ENCODE data around the gene HEPN1. TPM values are rescaled to one million over a fixed set of nuclear protein-coding genes. Genes with fewer than 3 reads are reported as not detected.

The HEPN1 gene
- total RNA-seq, 1 experiment from 2014 or later, result not detected

DNA sequence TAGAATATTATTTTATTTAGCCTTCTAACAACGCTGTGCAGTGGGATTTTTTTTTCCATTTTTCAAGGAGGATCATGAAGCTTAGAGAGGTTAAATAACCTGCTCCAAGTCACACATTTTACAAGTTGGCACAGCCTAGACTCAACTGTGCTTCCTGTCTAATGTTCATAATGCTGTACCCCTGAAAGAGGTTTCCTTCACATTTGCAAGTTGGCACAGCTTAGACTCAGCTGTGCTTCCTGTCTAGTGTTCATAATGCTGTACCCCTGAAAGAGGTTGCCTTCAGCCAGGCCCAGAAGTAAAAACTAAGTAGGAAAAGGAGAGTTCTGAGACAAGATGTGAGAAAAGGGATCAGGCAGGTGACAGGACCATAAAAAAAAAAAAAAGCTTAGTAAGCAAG is 24.7 kb downstream of the HEPN1 start:
- Histone ChIP-seq H3K36me3 (ENCODE audit: insufficient read depth, low read length, poor library complexity, severe bottlenecking) (no peaks in the 10 kb centered on the region), H3K27me3 (replicated peaks; ENCODE audit: insufficient read depth, low read depth, low read length, poor library complexity) (no peaks in the 10 kb centered on the region), H3K4me3 (ENCODE audit: low read depth, low read length, poor library complexity, severe bottlenecking) (no peak overlapping the region), H3K4me1 (ENCODE audit: insufficient read depth, low read length, poor library complexity, severe bottlenecking) (no peaks in the 10 kb centered on the region), H3K9me3 (ENCODE audit: low read depth, low read length, poor library complexity, severe bottlenecking) (no peaks in the 10 kb centered on the region), H3K27ac (ENCODE audit: low read depth, low read length, poor library complexity, severe bottlenecking) (no peak overlapping the region)
- POLR2A ChIA-PET (ENCODE audit: low non-redundant PET), result no interaction called here
- TF ChIP-seq, protein P1, sequence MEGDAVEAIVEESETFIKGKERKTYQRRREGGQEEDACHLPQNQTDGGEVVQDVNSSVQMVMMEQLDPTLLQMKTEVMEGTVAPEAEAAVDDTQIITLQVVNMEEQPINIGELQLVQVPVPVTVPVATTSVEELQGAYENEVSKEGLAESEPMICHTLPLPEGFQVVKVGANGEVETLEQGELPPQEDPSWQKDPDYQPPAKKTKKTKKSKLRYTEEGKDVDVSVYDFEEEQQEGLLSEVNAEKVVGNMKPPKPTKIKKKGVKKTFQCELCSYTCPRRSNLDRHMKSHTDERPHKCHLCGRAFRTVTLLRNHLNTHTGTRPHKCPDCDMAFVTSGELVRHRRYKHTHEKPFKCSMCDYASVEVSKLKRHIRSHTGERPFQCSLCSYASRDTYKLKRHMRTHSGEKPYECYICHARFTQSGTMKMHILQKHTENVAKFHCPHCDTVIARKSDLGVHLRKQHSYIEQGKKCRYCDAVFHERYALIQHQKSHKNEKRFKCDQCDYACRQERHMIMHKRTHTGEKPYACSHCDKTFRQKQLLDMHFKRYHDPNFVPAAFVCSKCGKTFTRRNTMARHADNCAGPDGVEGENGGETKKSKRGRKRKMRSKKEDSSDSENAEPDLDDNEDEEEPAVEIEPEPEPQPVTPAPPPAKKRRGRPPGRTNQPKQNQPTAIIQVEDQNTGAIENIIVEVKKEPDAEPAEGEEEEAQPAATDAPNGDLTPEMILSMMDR (conservative IDR thresholded peaks at IDR 0.05; ENCODE audit: low read depth, low read length), result no peak
- TF ChIP-seq EZH2 (IDR thresholded peaks at IDR 0.05; ENCODE audit: borderline replicate concordance, low read depth, low read length, poor library complexity, severe bottlenecking), result no peak
- CTCF ChIA-PET, result interaction anchor here (0.6 kb wide), 1 partner anchor 454 kb away, joined by 4 read pairs; no protein-coding TSS in a partner anchor
- BruUV-seq (replicated peaks), result no TSS peak
- no peak for DNase-seq (ENCODE audit: low spot score)
- intact Hi-C loops (cut with micrococcal nuclease; ENCODE audit: unreplicated experiment), result no loop called here

DNA sequence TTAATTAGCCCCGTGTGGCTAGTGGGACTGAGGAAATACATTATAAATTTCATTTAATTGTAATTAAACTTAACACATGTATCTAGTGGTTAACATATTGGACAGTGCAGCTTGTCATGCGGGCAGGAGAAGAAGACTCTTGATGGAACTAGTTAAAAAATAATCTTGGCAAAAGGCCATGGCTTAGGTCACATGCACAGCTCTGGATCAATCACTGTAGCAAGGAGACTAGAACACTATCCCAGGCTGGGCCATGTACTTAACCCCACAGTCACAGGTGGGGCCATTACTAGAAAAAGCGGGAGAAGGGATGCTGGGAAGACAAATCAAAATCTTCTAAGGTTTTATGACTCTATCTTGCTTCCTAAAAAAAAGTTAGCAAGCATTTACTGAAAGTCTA is 25.5 kb downstream of the HEPN1 start:
- DNase-seq (ENCODE audit: low spot score), result no peak

DNA sequence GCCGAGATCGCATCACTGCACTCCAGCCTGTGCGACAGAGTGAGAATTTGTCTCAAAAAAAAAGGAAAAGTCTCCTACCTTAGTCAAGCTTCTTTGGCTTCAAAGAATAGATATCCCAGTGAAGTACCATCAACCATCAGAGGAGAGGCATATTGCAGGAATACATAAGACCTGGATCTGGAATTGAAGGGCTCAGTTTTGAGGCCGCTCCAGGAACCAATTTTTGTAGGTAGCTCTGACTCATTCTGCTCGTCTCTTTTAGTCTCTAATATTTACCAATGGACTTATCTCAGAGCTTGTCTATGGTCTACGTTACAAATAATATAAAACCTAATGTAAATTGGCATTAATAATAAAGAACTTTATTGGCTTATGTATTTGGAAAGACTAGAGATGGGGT is 26.8 kb downstream of the HEPN1 start:
- POLR2A ChIA-PET (ENCODE audit: low non-redundant PET), result no interaction called here
- Histone ChIP-seq H3K27me3 (replicated peaks; ENCODE audit: insufficient read depth, low read depth, low read length, poor library complexity) (no peaks in the 10 kb centered on the region), H3K9me3 (ENCODE audit: low read depth, low read length, poor library complexity, severe bottlenecking) (no peaks in the 10 kb centered on the region), H3K4me3 (ENCODE audit: low read depth, low read length, poor library complexity, severe bottlenecking) (no peak overlapping the region), H3K36me3 (ENCODE audit: insufficient read depth, low read length, poor library complexity, severe bottlenecking) (no peaks in the 10 kb centered on the region), H3K4me1 (ENCODE audit: insufficient read depth, low read length, poor library complexity, severe bottlenecking) (no peaks in the 10 kb centered on the region), H3K27ac (ENCODE audit: low read depth, low read length, poor library complexity, severe bottlenecking) (no peak overlapping the region)
- DNase-seq (ENCODE audit: low spot score), result no peak
- no TSS peak for BruUV-seq (replicated peaks)
- no peak for TF ChIP-seq EZH2 (IDR thresholded peaks at IDR 0.05; ENCODE audit: borderline replicate concordance, low read depth, low read length, poor library complexity, severe bottlenecking)
- TF ChIP-seq, protein P1 (conservative IDR thresholded peaks at IDR 0.05; ENCODE audit: low read depth, low read length), result no peak
- intact Hi-C loops (cut with micrococcal nuclease; ENCODE audit: unreplicated experiment), result no loop called here
- CTCF ChIA-PET, result no interaction called here

More for the DNA sequence above, 25.5 kb downstream of the HEPN1 start:
- ChIA-PET POLR2A (ENCODE audit: low non-redundant PET) (no interaction called here), CTCF (interaction anchor here (0.6 kb wide), 1 partner anchor 453 kb away, joined by 4 read pairs; no protein-coding TSS in a partner anchor)
- Histone ChIP-seq H3K4me3 (ENCODE audit: low read depth, low read length, poor library complexity, severe bottlenecking) (no peak overlapping the region), H3K4me1 (ENCODE audit: insufficient read depth, low read length, poor library complexity, severe bottlenecking) (no peaks in the 10 kb centered on the region), H3K36me3 (ENCODE audit: insufficient read depth, low read length, poor library complexity, severe bottlenecking) (no peaks in the 10 kb centered on the region), H3K9me3 (ENCODE audit: low read depth, low read length, poor library complexity, severe bottlenecking) (no peaks in the 10 kb centered on the region), H3K27ac (ENCODE audit: low read depth, low read length, poor library complexity, severe bottlenecking) (no peak overlapping the region), H3K27me3 (replicated peaks; ENCODE audit: insufficient read depth, low read depth, low read length, poor library complexity) (no peaks in the 10 kb centered on the region)
- TF ChIP-seq, protein P1 (conservative IDR thresholded peaks at IDR 0.05; ENCODE audit: low read depth, low read length), result no peak
- TF ChIP-seq EZH2 (IDR thresholded peaks at IDR 0.05; ENCODE audit: borderline replicate concordance, low read depth, low read length, poor library complexity, severe bottlenecking), result no peak
- no TSS peak for BruUV-seq (replicated peaks)
- intact Hi-C loops (cut with micrococcal nuclease; ENCODE audit: unreplicated experiment), result no loop called here

Measured in A673 (cell line).